Left cardiac atrium (tissue), 4 donors: ENCODE results near the gene PAPOLA. TPM values are rescaled to one million over a fixed set of nuclear protein-coding genes. Genes with fewer than 3 reads are reported as not detected.
"Not testable (repeated sequence)": the region's sequence is repeated elsewhere in the genome, so short reads cannot be mapped to it uniquely, and the experiment has no call there.

Source experiments
- ATAC-seq, 2 donors: fragments of 200-7000 bp; cut with Tn5 transposase; one replicate each; pipeline ENCODE4 v1.9.1; 2020; ENCODE audit warnings: mild to moderate bottlenecking in 2 of 2, moderate library complexity in 2 of 2
- DNase-seq: peaks from one replicate; pipeline ENCODE4 v3.0.0-alpha.2; 2020
- intact Hi-C, 2 donors: fragments of 100-400 bp; cut with DNase I; formaldehyde crosslinking; loops; one replicate each; pipeline versions ENCODE4 v1.14.1 to v1.15.1; 2022 to 2023
- total RNA-seq, 2 donors: library from RNA; stranded (reverse); fragmentation: NEBNext Ultra II Directional; extraction: Animal tissue kit (Norgen Biotek cat#: 25700); gene quantifications; one replicate each; pipeline ENCODE4 v1.2.1, GENCODE V29; 2021
- donor health status: DM: no; HTN: yes; CAD: no.
- donor health status: DM: no; HTN: yes; CAD: no; lungs with severe emphysema.
- donor health status: DM: yes; HTN: yes; CAD: no.
- donor health status: Dilated cardiomyopathy.

PAPOLA gene
- total RNA-seq, 2 donors from 2014 or later = 125 to 151 TPM

DNA sequence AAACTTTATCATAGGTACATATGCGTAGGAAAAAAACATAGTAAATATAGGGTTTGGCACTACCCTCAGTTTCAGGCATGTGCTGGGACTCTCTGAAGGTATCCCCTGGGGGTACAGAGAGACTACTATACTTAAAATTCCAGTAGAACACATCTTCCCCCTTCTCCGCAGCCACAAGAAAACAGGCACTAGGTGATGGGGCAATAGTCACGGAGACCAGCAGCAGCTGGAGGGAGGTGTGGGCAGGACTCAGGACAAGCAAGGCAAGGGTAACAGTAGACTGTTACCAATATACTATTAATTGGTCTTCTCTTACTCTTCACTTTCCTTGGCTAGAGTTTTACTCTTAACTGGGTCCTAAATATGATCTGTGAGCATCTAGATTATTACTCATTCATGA lies 4.6 kb upstream of the PAPOLA start:
- DNase-seq (no peak), ATAC-seq (no peak)
- intact Hi-C loops = no loop called here

DNA sequence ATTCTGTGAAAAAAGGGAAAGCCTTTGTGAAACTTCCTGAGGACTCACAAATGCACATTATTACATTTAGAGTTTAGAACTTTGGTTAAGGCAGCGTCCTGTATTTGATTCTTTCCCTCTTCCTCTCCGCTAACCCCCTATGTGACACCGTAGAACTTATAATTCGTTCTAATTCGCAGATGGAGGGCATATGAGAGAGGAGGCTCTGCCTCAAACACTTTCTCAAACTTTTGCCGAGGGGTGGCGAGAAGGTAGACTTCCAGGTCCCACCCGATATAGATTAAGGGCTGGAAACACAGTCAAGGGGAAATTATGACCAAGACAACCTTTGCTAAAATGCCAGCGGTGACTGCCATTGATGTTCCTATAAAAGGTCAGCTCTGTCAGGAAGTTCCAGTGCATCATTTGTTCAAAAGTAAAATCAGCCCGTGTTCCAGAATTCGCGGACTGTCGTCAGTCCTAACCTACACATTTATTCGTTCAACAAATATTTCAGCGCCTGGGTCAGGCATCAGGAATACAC lies 904 bp upstream of the PAPOLA start:
- intact Hi-C loops = no loop called here
- DNase-seq (no peak), ATAC-seq (no peak)

DNA sequence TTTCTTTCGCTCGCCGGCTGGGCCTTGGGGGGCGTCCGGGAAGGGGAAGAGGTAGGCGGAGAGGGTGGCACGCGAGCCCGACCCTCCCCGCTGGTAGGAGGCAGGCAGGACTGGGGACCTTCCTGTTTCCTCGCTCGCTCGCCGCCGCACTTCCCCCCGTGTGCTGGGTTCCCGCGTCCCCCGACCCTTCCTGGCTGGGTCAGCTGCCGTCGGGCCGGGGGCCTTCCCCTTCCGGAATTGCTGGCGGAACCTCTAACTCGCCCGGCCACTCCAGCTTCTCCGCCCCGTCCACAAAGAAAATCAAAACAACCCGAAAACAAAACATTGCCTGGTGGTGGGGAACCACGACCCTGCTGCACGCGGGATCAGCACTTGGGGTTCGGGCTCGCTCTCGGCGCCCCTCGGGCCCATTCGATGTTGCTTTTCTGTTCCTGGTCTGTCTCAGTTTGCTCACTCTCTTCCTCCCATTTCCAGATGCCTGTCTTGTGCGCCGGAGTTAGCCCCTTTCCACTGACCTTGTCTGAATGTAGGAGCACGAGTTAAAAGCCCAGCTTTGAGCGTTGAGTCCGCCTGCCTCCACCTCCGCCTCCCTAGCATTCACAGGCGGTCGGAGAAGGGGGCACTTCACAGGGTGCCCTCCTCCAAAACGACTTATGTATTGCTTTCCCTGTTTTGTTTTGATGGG lies 581 bp downstream of the PAPOLA start:
- DNase-seq (peak; percentile 69), ATAC-seq (peak; percentile 60 to 69)
- intact Hi-C loops = no loop called here

DNA sequence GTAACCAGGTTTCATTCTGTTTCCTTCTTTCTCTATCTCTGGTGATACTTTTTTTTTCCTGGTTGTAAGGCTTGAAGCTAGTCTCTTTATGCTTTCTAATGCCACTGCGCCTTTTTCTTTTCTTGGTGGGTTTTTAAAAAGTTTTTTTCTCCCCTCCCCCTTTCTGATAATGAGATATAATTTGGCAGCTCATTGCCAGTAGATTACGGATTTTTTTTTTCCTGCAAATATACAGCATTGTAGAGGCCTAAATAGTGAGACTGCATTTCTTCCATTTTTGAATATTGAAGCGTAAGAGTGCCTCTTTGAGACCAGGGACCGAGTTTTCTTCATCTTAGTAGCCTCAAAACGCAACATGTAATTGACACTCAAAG lies 1.1 kb downstream of the PAPOLA start:
- intact Hi-C loops = no loop called here
- ATAC-seq = no peak
- DNase-seq = no peak

DNA sequence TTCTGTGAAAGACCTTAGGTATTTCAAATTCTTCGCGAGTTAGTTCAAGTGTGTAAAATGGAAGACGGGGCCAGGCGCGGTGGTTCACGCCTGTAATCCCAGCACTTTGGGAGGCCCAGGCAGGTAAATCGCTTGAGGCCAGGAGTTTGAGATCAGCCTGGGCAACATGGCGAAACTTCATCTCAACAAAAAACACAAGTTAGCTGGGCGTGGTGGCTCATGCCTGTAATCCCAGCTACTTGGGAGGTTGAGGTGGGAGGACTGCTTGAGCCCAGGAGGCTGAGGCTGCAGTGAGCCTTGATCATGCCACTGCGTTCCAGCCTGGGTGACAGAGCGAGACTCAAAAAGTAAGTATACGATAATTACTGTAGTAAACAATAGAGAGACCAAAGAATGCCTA lies 2.2 kb downstream of the PAPOLA start:
- intact Hi-C loops, DNase-seq, ATAC-seq: not testable (repeated sequence)

DNA sequence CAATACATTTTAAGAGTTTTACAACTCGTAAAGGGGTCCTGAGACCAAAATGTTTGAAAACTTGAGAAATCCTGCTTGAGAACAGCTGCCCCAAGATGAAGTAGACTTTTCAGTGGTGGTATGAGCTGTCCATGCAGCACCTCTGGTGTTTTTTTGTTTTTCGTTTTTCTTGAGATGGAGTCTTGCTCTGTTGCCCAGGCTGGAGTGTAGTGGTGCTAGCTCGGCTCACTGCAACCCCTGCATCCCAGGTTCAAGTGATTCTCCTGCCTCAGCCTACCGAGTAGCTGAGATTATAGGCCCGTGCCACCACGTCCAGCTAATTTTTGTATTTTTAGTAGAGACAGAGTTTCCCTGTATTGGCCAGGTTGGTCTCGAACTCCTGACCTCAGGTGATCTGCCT lies 5.5 kb downstream of the PAPOLA start:
- ATAC-seq (no peak), DNase-seq (no peak)
- intact Hi-C loops = no loop called here

DNA sequence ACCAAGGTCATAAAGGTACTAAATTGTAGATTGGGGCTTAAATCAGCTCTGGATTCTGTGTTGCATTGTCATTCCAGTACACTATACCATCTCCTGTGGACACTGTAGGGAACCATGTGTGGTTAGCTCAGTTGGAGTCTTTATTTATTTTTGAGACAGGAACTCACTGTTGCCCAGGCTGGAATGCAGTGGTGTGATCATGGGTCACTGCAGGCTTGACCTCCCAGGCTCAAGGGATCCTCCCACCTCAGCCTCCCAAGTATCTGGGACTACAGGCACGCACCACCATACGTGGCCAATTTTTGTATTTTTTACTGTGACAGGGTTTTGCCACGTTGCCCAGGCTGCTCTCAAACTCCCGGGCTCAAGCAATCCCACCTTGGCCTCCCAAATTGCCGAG lies 6.7 kb downstream of the PAPOLA start:
- ATAC-seq (peak in 1 of 2 donors; percentile 43), DNase-seq (no peak)
- intact Hi-C loops = no loop called here

DNA sequence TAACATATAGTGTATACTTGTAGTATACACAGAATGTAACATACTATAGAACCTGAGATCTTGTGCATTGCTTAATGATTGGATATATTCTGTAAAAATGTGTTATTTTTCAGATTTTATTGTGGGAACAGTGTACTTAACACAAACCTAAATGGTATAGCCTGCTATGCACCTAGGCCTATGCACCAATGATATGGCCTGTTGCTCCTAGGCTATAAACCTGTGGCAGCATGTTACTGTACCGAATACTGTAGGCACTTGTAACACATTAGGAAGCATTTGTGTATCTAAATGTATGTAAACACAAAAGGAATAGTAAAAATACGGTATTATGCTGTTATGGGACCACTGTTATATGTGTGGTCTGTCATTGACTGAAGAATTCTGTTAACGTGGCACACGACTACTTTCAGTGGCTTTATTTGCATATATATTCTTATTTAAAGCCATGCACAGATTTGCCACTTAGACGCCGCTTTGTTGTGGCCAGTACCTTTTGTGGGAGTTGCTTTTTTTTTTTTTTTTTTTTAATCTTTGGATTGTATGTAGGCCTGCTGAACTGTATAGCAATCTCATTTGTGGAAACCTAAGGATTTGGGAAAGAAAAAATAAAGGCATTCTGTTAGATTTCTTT lies 7.4 kb downstream of the PAPOLA start:
- DNase-seq (no peak), ATAC-seq (no peak)

DNA sequence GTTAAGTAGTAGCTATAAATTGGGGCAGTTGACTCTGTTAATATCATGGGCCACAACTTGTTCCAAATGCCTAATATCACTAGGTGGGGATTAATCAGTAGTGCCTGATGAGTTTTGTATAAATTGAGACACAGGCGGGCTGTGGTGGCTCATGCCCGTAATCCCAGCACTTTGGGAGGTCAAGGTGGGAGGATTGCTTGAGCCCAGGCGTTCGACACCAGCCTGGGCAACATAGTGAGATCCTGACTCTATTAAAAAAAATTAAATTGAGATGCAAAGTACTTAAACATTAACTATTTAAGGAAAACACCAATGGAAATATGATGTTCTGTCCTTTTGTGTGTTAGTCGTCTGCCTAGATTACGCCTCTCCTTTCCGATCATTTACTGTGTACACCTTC lies 9.0 kb downstream of the PAPOLA start:
- DNase-seq (no peak), ATAC-seq (no peak)
- intact Hi-C loops = no loop called here

More for the DNA sequence above, 7.4 kb downstream of the PAPOLA start:
- intact Hi-C loops = no loop called here

DNA sequence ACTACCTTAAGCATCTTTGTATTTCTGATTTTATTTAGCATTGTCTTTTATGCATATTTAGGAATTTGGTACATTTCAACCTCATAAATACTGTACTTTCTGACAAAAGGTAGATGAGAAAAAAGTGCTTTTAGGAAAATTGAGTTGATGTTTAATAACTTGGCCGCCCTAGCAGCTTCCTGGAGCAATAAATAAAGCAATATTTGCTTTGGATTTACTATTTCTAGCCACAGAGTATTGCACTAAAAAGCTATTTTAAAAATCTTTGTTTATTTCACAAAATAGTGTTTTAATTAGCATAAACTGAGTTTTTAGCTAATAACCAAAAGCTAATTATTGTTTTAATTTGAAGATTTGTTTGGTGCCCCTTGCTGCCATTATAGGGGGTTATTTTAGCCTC lies 9.5 kb downstream of the PAPOLA start:
- ATAC-seq = no peak
- intact Hi-C loops = no loop called here
- DNase-seq = no peak

DNA sequence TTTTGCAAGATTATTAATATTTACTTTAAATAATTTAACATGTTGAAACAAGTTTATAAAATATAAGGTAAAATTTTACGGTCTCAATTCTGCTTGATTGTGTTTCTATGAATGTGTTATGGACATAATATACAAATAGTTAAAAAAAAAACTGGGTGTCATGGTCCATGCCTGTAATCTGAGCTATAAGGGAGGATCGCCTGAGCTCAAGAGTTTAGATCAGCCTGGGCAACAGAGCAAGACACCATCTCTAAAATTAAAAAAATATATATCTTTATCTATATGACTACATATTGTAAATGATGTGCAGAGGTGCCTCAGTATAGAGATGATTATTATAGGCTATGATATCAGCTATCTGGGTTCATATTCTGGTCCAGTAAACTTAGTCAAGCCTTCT lies 9.9 kb downstream of the PAPOLA start:
- no peak for DNase-seq
- ATAC-seq = no peak
- intact Hi-C loops = no loop called here

DNA sequence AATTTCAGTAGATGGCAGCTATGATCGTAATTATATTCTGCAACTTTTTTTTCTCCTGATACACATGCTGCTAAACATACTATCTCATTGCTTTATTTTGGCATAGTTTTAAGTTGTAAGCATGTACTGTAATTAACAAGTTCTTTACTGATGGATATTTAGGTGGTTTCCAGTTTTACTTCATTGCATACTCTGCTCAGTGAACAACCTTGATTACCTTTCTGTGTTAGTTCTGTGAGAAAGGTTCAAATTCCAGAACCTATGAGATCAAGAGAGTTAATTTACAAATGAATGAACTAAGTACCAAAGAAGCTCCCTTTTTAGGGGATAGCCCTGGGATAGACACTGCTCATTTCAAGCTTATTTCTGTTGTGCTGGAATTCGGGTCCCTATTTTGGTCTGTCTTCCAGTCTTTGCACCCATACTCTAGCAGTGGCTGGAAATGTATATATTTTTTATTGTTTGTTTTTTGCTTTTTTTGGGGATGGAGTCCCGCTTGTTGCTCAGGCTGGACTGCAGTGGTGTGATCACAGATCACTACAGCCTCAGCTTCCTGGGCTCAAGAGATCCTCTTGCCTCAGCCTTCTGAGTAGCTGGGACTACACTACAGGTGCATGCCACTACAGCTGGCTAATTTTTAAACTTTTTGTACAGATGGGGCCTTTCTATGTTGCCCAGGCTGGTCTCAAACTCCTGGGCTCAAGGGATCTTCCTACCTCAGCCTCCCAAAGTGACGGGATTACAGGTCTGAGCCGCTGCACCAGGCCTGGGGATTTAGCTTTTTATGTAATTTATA lies 10.6 kb downstream of the PAPOLA start:
- intact Hi-C loops = no loop called here
- ATAC-seq (no peak), DNase-seq (no peak)

DNA sequence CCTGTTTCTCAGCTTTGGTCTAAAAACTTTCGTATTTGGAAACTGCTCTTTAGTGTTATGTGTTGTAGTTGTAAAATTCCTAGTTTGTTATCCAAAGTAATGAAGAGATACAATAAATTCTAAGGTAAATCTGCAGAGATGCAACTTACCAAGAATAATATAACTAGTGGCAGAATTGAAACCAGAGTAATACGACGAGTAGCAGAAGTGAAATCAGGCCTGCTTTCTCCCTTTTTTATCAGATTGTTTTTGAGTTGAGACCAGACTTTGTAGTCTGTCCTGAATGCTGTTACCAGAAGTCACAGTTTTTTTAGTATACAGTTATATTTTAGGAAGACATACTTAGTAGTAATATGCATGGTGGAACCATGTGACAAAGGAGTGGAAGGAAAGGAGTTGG lies 12.5 kb downstream of the PAPOLA start:
- intact Hi-C loops = no loop called here
- no peak for ATAC-seq
- DNase-seq = no peak

DNA sequence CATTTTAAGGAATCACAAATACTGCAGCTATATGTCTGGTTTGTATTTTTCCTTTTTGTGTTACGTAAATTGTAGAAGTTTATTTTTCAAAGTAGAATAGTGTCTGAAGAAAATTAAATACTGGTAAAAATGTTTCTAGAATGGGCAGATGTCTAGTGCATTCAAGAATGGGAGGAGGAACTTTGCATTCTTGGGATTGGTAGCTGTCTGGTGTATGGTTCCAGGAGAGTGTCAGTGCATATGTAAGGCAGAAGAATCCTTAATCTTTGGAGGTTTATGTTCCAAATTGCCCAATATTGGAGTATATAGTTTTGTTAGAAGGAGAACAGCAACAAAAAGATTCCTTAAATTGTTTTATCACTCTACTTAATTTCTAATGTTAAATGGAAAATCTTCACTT lies 13.5 kb downstream of the PAPOLA start:
- DNase-seq (no peak), ATAC-seq (no peak)
- intact Hi-C loops = no loop called here

DNA sequence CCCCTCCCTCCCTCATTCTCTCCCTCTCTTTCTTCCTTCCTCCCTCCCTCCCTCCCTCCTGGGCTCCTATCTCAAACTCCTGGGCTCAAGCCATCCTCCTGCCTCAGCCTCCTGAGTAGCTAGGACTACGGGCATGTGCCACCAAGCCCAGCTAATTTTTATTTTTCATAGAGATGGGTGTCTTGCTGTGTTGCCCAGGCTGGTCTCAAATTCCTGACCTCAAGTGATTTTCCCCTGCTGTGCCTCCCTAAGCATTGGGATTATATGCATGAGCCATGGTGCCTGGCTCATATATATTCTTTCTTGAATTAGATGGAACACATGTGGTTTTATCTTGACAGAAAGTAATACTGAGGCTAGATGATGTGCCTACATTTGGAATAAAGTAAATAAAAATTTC lies 14.2 kb downstream of the PAPOLA start:
- ATAC-seq (no peak), DNase-seq (no peak)
- intact Hi-C loops = no loop called here

DNA sequence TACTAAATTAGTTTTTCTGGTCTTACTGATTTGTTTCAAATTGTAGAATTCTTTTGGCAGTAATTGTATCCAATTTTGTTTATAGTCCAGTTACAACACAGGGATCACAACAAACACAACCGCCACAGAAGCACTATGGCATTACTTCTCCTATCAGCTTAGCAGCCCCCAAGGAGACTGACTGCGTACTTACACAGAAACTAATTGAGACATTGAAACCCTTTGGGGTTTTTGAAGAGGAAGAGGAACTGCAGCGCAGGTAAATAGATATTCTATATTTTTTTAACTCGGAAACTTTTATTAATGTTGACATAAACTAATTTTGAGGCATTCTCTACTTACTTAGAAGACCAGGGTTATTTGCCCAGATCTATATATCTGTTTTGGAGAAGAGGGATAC lies 17.8 kb downstream of the PAPOLA start:
- ATAC-seq (no peak), DNase-seq (no peak)

DNA sequence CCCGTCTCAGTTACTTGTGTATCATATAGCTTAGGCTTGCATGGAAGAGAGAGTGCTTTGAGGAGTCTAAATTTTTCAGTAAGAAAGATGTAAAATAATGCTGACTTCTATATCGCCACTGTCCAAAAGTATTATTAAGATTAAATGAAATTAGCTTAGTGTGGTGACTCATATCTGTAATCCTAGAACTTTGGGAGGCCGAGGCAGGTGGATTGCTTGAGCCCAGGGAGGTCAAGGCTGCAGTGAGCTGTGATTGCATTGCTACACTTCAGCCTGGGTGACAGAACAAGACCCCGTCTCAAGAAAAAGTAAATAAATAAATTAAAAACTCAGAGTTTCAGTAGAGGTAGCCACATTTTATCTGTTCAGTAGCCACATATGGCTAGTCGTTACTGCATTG lies 23.3 kb downstream of the PAPOLA start:
- intact Hi-C loops = no loop called here
- ATAC-seq (no peak), DNase-seq (no peak)

More for the DNA sequence above, 17.8 kb downstream of the PAPOLA start:
- intact Hi-C loops = no loop called here

DNA sequence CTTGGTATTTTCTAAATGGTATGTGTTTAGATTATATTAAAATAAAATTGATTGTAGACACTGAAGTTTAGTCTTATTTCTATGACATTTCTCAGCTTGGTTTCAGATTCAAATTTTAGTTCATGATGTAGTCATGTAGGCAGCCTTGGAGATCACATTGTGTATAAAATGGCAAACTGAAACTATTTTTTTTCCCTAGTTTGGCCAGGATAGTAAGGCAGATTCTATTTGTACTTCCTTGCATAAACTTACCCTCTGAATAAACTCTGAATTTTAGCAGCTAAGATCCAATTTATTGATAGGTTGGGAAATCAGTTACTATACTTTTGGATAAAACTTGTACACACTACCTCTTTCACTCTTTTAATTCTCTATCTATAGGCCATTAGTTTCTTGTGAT lies 30.4 kb downstream of the PAPOLA start:
- no peak for ATAC-seq
- intact Hi-C loops = no loop called here
- no peak for DNase-seq

DNA sequence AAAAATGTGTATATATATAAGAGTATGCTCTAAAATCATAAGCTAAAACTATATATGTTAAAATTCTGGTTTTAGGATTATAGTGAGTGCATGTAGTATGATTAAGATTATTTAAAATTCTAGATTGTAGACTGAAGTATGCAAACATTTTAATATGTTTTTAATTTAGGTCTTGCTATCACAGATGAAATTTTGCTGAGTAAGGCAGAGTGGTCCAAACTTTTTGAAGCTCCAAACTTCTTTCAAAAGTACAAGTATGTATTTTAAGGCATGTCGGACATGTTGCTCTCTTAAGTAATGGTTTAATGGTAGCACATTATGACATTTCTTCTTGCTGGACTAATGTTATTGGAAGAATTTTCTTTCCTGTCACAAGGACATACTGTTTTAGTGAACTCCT lies 34.6 kb downstream of the PAPOLA start:
- intact Hi-C loops = no loop called here
- DNase-seq (no peak), ATAC-seq (no peak)
